ENCODE results near the gene OR8I2. TPM values are rescaled to one million over a fixed set of nuclear protein-coding genes. Genes with fewer than 3 reads are reported as not detected.

The OR8I2 gene
- not detected in 2 replicates for total RNA-seq

DNA sequence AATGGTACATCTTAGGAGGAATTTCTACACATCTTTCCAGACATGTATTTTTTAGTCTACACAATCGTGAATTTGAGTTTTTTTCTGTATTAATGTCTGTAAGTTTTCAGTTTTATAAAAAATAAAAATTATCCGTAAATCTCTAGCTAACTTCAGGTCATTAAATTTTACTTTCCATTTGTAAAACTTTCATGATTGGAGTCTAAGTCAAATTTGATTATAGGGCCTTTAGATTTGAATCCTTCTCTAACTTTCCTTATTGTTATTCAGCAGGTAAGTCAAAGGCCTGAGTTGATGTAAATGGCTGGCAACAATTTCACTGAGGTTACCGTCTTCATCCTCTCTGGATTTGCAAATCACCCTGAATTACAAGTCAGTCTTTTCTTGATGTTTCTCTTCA is at the start of gene OR8I2:
TSS of gene OR8I2 (plus strand) at position 301 of the 400 bp plus-strand sequence. CDS start at position 301, 0 bp downstream.

DNA sequence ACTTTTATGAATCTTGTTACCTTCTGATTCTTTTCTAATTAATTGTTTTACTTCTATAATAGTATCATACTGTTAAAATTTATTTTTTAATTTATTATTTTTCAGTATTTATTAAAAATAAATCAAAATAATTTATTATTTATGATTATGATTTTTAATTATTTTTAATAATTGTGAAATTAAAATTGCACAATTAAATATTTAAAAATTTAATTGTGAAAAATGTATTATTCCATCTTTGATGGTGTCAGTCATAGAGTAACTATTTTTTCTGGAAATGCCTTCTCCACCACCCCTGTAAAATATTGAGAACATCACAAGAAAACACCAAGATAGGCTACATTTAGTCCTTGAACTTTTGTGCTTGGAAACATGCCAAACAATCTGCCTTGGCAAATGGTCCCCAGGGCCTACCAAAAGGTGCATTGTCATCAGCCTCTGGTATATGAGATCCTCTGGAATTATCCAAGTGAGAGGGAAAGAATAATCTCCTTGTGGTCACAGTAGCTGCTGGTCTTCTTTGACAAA is 10.2 kb downstream of the OR8I2 start, which contains the start of gene OR8H2:
TSS of gene OR8H2 (plus strand) at position 478 of the 528 bp plus-strand sequence. CDS start 1,356 bp downstream, outside the sequence.

DNA sequence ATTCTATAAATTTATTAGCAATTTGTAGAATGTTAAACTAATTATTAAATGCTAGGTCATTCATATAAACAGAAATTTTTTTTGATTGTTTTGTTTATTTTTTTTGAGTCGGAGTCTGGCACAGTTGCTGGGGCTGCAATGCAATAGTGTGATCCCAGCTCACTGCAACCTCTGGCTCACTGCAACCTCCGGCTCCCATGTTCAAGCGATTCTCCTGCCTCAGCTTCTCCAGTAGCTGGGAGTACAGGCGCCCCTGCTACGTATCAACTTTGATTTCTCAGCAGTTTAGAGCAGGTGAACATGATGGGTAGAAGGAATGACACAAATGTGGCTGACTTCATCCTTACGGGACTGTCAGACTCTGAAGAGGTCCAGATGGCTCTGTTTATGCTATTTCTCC is 29.0 kb downstream of the OR8I2 start, which contains the start of gene OR8H3:
TSS of gene OR8H3 (plus strand) at position 301 of the 400 bp plus-strand sequence. CDS start at position 301, 0 bp downstream.

GRCh38 chr11:56140151-56140661 is 47.1 kb downstream of the OR8I2 start, which contains the start of gene OR8J3:
Gene OR8J3 (minus strand): TSS chr11:56140201. CDS start chr11:56137718, 2,483 bp downstream.

Other genes starting within 250 kb of the OR8I2 start
- gene TRIM51, start 210.0 kb upstream of the OR8I2 start, total RNA-seq: not detected in 2 replicates
- gene OR5W2, start 178.7 kb upstream of the OR8I2 start, total RNA-seq: not detected in 2 replicates
- not detected in 2 replicates for gene OR5I1, start 156.9 kb upstream of the OR8I2 start, total RNA-seq
- not detected in 2 replicates for gene OR10AG1, start 123.4 kb upstream of the OR8I2 start, total RNA-seq
- not detected in 2 replicates for gene OR5F1, start 98.7 kb upstream of the OR8I2 start, total RNA-seq
- not detected in 2 replicates for gene OR5AS1, start 65.7 kb upstream of the OR8I2 start, total RNA-seq
- gene OR8H2, start 10.4 kb downstream of the OR8I2 start, total RNA-seq: not detected in 2 replicates
- gene OR8H3, start 29.1 kb downstream of the OR8I2 start, total RNA-seq: not detected in 2 replicates
- not detected in 2 replicates for gene OR8J3, start 46.9 kb downstream of the OR8I2 start, total RNA-seq
- gene OR8K5, start 67.0 kb downstream of the OR8I2 start, total RNA-seq: not detected in 2 replicates
- not detected in 2 replicates for gene OR5J2, start 83.3 kb downstream of the OR8I2 start, total RNA-seq
- gene OR5T2, start 140.9 kb downstream of the OR8I2 start, total RNA-seq: not detected in 2 replicates
- not detected in 2 replicates for gene OR5T3, start 158.9 kb downstream of the OR8I2 start, total RNA-seq
- gene OR5T1, start 180.8 kb downstream of the OR8I2 start, total RNA-seq: not detected in 2 replicates
- not detected in 2 replicates for gene OR8H1, start 198.9 kb downstream of the OR8I2 start, total RNA-seq
- gene OR8K3, start 221.8 kb downstream of the OR8I2 start, total RNA-seq: not detected in 2 replicates